Measurements from ENCODE around the gene TNS1. TPM values are rescaled to one million over a fixed set of nuclear protein-coding genes. Genes with fewer than 3 reads are reported as not detected.
A peak's percentile ranks its signal among the peaks of the same experiment; 100 is the strongest.
"Not testable (repeated sequence)": the region's sequence is repeated elsewhere in the genome, so short reads cannot be mapped to it uniquely, and the experiment has no call there.

Gene TNS1
- total RNA-seq: 106 TPM in 2 replicates
- 198 TPM for polyA plus RNA-seq (2012)

DNA sequence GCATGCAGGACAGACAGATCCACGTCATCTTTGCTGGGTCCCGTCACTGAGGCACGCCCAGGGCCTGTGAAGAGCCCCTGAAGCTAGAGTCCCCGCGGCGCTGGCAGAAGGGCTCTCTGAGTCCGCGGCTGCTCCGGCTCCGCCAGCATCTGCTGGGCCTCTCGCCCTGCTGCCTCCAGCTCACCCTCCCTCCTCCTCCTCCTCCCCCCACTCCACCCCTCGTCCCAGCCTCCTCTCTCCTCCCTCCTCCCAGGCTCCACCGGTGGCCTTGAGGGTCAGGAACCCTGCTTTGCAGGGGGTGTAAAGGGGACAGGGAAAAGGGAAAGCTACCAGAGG is at the start of gene TNS1:
Gene TNS1 (minus strand): TSS at position 151 of the 336 bp plus-strand sequence. CDS start 123 bp downstream, at position 28.
- DNase-seq (ENCODE audit: low read depth): no peak

DNA sequence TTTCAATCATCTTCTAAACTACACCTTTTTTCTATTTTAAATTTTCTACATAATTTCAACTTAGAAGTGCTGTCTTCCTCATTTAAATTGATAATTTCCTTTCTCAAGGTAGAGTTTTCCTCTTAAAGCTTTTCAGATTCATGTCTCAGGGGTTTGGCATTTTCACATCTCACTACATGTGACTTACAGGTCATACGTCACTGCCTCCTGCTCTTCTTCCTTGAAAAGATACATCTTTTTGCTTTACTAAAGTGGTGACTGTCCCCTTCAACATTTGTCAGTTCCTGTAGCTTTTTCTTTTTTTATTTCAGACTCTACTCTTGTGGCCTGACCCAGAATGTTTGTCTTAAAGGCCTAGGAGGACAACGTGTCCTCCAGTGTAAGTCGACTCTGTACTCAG is 49.1 kb upstream of the TNS1 start:
- DNase-seq (ENCODE audit: low read depth): no peak

DNA sequence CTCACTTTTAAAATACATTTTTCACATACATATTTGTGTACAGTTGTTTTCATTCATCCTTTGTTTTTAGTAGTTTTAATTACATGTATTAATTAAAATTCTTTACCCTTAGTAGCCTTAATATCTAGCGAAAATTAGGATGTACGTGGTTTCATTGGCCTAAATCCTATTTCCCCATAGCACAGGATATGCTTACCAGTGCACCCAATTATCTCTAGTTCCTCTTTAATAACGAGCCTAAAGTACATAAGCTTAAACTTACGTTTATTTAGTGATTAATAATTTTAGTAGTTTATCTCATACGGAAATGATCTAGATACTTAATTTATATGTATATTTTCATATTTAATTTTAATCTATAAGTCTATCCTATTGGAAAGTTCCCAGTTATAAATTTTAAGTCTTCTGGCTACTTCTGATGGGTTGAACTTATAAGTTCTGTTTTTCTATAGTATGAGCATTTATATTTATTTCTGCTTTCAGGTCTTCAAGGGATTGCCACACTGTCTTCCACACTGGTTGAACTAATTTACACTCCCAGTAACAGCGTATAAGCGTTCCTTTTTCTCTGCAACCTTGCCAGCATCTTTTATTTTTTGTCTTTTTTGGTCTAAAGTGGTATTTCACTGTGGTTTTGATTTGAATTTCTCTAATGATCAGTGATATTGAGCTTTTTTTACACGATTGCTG is 44.9 kb upstream of the TNS1 start:
- DNase-seq (ENCODE audit: low read depth): no peak

DNA sequence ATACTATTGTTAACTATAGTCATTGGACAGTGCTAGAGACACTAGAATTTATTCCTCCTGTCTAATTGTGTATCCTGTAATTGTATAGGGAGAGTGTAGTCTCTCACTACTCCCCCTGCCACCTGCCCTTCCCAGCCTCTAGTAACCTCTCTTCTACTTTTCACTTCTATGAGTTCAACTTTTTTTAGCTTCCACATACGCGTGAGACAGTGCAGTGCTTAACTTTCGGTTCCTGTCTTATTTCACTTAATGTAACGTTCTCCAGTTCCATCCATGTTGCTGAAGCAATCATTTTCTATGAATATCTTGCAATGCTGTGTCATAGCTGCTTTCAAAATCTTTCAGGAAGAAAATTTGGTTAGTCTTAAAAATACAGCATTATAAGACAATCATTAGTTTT is 43.4 kb upstream of the TNS1 start:
- DNase-seq (ENCODE audit: low read depth): no peak

DNA sequence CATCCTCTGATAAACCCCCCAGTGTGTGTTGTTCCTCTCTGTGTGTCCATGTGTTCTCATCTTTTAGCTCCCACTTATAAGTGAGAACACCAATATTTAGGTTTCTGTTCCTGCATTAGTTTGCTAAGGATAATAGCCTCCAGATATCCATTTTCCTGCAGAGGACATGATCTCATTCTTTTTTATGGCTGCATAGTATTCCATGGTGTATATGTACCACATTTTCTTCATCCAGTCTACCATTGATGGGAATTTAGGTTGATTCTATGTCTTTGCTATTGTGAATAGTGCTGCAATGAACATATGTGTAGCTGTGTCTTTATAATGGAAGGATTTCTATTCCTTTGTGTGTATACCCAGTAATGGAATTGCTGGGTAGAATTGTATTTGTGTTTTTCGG is 41.8 kb upstream of the TNS1 start:
- DNase-seq (ENCODE audit: low read depth): not testable (repeated sequence)

DNA sequence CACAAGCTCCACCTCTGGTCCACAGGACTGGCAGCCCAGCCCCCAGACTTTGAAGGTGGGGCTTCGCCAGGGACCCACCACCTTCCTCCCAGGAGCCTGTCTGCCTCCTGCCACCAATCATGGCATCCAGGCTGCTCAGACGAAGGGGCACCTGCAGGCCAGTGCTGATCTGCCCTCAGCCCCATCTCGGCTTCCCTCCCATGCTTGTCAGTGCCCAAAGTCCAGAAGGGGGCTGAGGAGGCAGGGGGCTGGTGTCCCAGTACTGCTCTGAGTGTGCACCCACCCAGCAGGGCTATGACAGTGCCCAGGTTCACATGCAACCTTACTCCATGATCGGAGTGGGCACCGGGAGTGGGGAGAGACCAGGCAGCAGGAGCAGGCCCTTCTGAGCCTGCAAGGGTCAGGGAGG is 40.9 kb upstream of the TNS1 start:
- DNase-seq (ENCODE audit: low read depth): no peak

DNA sequence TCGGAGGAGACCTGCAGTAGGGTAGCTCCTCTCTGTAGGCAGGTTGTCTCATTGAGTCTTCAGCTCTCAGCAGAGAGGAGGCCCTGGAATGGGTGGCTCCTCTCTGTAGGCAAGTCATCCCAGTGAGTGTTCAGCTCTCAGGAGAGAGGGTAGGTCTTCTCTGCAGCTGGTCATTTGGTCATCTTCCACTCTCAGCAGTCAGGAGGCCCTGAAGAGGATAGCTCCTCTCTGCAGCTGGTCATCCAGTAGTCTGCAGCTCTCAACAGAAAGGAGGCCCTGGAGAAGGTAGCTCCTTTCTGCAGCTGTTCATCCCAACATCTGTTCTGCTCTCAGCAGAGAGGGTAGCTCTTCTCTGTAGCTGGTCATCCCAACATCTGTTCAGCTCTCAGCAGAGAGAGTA is 40.3 kb upstream of the TNS1 start:
- no peak for DNase-seq (ENCODE audit: low read depth)

DNA sequence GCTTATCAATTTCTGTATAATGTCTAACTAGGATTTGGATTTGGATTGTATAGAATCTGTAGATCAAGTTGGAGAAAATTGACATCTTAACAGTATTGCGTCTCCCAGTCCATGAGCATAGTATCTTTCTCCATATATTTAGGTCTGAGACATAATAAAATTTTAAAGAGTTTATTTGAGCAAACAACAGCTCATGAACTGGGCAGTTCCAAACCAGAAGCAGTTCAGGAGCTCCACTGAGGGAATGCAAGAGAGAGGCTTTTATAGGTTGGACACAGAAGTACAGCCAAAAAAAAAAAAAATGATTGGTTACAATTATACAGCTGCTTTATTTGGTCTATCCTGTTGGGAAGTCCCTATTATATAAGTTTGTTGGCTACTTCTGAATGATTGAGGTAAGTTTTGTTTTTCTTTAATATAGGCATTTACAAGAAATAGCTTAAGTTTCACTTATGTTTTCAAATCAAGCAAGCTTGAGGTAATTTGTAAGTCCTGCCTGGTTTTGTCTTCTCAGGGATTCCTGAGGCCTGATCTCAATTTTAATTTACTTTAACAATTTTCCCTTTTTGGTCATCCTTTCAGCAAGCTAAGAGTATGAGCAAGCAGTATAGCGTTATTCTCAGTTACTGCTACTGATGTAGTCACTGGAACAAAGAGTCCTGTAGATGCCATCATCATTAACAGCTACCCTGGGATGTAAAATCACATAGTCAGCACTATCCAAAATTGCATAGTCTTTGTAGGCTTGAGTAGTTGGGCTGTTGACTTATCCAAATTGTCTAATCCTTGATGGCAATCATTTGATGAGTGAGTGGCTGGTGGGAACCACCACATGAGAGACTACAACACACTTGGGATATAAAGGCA is 38.7 kb upstream of the TNS1 start:
- DNase-seq (ENCODE audit: low read depth): no peak

DNA sequence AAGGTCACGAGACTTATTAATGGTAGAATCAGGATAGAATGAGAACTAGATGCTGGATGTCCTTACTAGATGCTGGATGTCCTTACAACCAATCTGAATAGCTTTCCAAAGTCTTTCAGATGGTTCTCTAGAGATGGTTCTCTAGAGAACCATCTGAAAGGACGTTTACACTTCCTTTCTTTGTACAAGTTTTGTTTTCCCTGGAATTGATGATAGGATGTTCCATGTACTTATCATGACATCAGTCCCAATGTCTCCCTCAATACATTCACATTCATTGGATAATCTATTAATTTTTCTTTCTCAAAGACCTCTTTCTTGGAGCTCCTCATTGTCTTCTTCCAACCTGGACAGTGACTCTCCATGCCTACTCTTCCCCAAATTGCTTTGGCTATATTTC is 38.1 kb upstream of the TNS1 start:
- DNase-seq (ENCODE audit: low read depth): no peak

DNA sequence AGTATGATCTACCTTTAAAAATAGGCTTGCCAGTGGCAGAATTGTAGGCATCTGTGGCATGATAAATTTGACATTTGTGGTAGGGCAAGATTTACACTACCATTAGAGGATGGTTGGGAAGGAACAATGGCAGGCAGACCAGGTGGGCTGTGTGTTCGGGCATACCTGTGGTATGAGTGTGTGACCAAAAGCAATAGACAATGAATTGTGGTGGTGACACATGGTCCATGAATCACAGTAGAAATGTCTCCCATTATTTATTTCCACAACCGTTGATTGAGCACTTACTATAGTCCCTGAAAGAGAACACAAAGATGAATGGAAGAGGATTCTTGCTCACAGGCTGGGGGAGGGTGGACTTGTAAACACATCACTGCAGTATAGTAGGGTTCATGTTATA is 36.4 kb upstream of the TNS1 start:
- DNase-seq (ENCODE audit: low read depth): peak; percentile 96

DNA sequence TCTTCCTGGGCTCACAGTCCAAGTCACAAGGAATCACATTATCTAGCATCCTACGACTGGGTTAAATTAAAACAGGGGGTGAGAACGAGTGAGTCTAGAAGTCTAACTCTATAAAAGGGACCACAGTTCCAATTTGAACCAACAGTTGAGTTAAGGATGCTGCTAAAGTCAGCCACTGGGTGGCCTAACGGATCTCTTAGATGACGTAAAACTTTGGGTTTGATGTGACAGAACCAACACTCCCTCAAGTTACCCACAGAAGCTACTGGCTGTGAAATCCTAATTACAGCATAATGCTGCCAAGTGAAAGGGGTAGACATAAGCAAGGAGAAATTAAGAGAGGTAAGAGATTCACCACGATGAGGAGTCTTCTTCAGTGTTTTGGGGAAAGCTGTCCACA is 33.6 kb upstream of the TNS1 start:
- DNase-seq (ENCODE audit: low read depth): no peak

DNA sequence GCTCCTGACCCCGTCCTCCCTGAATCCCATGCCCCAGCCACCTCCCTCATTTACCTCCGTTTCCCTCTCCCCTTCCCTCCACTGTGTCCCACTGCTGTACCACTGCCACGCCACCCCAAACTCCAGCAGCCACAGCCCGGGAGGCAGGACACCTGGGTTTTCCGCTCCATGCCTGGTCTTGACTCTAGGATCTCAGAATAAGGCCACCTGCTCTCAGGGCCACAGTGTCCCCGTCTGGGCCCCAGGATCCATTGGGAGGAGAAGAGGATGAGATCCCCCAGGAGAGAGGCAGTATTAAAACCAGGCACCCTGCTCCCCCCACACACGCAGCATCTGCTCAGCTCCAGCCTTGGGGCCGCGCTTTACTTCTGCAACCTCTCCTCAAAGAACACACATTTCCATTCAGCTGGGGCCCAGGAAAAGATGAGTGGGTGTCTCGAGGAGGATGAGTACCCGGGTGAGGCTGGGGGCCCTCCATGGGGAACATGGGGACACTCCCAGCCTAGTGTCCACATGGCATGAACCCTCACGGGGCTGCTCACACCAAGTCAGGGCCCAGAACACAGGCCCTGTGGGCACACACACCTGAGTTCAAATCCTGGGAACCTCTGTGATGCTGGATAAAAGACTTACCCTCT is 32.8 kb upstream of the TNS1 start:
- no peak for DNase-seq (ENCODE audit: low read depth)

DNA sequence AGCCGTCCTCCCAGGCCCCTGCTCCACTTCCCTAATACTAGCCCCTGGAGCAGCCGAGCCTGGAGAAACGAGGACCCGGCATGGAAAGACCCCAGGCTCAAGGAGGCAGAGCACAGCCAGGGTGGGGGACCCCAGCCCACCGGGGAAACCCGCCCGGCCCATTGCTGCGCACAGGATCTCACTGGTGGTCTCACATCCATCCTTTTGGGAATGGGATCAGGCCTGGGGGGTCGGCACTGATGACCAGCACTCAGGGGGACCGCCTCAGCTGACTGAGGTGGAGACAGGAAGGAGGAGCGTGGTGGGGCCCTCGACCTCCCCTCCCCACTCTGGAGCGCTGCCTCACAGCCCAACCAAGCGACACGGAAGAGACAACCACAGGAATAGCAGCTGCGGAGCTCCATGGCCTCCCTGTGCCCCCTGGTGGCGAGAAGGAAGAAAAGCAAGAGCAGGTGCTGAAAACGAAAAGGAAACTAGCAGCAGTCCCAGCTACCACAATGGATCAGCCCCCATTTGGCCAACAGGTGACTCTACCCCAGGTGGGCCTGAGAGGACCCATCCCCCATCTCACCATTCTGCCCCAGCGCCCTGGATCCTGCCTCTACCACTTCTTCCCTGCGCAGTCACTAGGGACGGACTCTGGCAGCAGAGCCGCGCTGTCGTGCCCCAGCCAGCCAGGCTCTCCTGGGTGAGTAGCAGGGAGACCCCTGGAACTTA is 31.9 kb upstream of the TNS1 start:
- peak; percentile 80 for DNase-seq (ENCODE audit: low read depth)

DNA sequence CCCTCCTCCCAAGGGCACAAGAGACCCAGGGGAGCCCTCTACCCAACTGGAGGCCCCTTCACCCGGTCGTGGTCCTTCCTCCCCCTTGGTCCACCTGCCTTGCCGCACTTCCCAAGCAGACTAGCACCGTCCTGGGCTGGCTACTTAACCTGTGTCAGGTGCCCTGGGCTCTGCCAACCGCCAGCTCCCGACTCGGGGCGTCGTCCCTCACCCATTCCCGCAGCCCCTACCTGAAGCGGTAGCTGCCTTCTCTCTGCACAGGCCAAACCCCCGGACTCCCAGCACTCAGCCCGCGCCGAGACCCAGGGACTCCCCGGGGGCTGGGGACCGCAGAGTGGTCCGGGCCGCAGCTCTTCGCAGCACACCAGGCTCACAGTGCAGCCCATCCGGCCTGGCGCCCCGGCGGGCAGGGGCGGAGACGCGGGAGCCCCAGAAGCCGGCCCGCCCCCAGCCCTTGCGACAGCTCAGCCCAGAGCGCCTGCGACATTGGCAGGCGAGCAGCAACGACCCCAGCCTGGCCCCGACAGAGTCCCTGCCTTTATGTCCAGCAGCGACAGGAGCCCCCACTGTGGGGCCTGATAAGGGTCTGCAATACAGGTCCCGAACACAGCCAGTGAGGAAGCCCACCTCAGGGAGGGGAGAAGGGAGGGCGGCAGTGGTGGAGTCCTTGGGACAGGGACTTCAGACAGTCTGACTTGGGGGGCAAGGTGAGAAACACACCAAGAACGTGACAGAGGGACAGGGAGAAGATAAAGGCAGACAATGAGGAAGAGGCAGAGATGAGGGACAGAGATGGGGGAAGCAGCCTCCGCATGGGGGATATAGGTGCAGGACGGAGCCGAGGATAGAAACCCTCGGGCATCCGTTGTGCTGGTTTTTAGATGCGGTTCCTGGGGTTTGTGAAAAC is 31.0 kb upstream of the TNS1 start:
- no peak for DNase-seq (ENCODE audit: low read depth)

DNA sequence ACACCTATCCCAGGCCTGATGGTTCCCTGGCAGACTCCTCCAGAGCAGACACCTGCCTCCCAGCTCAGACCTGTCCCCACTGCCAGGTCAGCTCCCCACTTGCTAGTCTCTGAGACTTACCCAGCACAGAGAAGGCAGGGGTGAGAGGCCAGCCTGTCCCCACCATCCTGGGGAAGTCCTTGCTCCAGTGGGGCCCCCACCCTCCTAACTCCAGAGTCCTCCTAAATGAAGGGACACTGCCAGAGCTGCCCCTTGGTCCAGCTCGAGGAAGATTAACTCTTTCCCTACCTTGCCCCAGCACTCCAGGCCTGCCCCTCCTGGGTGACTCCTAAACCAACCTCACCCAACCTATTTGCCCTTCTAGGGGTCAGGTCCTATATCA is 30.4 kb upstream of the TNS1 start:
- no peak for DNase-seq (ENCODE audit: low read depth)

DNA sequence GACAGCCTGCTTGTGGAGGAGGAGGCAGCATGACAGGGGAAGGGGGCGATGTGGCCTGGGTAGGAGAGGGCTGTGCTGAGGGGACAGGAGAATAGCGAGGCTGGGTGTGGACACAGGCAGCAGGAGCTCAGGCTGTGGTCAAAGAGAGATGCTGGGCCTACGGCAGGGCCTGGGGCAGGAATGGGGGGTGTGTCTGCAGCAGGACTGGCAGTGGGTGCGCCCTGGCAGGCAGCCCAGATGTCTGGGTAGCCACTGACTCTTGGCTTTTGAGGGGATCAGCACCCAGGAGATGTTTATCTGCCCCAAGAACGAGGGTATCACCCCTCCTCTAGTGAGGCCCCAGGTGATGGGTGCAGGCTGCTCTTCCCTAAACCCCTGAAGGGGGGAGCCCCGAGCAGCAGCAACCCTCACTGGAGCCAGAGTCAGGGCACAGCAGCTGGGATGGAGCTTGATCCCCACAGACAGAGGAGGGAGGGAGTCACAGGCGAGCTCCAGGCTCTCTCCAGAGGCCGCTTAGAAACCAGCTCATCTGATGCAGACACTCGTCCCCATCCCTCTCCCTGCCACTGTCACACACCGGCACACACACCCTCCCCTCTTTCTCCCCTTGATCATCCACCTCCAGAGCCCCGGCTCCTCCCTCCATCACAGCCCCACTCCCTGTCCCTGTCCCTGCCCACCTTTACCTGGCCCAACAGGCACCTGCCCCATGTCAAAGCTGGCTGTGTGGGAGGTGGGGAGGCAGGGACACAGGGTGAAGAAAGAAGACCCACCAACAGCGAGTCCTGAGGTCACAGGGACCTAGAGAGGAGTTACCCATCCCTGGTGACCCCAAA is 29.8 kb upstream of the TNS1 start:
- DNase-seq (ENCODE audit: low read depth): peak; percentile 37

DNA sequence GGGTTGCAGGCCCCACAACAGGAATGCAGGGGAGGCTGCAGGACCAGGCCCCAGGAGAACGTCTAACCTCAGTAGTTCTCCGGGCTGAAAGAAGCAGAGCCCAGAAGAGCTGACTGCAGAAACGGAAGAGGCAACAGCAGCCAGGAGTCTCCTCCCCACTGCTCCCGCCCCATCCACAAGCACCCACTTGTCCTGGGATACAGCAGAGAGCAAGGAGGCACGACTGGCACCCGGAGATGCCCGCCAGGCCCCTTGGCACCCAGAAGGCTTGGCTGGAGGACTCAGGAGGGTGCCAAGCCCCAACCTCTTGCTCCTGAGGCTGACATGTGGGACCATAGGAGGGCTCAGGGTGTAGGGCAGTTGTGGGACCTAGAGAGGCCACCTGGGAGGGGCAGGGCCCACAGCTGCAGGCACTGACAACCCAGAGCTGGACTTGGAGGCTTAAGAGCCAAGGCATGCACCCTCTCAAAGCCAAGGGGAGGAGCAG is 29.0 kb upstream of the TNS1 start:
- no peak for DNase-seq (ENCODE audit: low read depth)

DNA sequence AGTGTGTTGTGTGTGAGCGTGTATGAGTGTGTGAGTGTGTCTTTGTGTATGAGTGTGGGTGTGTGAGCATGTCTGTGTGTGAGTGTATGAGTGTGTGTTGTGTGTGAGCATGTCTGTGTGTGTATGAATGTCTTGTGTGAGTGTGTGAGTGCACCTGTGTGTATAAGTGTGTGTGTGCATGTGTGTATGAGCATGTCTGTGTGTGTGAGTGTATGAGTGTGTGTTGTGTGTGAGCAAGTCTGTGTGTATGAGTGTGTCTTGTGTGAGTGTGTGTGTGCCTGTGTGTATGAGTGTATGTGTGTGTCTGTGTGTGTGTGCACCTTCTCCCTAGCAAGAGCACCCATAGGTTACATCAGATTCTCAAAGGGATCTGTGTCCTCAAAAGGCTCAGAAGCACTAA is 28.5 kb upstream of the TNS1 start:
- DNase-seq (ENCODE audit: low read depth): no peak

DNA sequence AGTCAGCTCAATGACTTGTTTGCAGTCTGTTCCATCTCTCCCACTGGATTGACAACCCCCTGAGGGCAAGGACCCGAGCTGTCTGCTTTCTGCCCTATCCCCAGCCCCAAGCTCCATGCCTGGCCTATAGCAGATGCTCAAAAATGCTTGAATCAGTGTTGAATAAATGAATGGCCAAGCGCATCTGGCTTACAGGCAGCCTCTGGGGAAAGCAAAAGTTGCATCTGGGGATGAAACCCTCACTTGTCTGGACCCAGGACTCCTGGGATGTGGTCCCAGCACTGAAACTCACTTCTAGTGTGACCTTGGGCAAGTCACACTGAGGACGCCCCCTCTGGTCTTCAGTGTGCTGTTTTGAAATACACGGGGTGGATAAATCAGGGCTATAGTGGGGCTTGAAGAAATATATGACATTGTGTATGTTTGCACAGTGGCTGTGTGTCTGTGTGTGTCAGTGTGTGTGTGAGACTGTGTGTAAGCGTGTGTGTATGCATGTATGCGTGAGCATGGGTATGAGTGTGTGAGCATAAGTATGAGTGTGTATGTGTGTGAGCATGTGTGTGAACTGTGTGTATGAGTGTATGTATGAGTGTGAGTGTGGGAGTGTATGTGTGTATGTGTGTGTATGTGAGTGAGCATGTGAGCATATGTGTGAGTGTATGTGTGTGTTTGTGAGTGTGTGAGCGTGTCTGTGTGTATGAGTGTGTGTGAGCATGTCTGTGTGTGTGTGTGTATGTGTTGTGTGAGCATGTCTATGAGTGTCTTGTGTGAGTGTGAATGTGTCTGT is 27.8 kb upstream of the TNS1 start:
- no peak for DNase-seq (ENCODE audit: low read depth)

Measured in myocyte (in vitro differentiated cells).